T-helper 17 cell (primary cell): ENCODE results near the gene PLA2G4D. TPM values are rescaled to one million over a fixed set of nuclear protein-coding genes. Genes with fewer than 3 reads are reported as not detected.

ENCODE experiments used
- ATAC-seq: fragments of 150-1000 bp; cut with Tn5 transposase; 2 replicates; pipeline ENCODE4 v1.10.0; 2021; ENCODE audit warnings: mild to moderate bottlenecking, moderate library complexity
- DNase-seq, 3 donors: peaks; one replicate each; pipeline versions ENCODE4 v3.0.0 to v3.0.0-alpha.2; 2020 to 2021
- H3K9me3 ChIP-seq: one replicate; pipeline ENCODE4 v1.7.0; 2013; ENCODE audit warnings: low read length, mild to moderate bottlenecking; ENCODE audit not compliant: control insufficient read depth, poor library complexity, severe bottlenecking
- H3K27ac Mint-ChIP-seq: one replicate; pipeline ENCODE4 v1.8.0; 2022; ENCODE audit warnings: mild to moderate bottlenecking, moderate library complexity, mixed read lengths
- H3K27me3 Mint-ChIP-seq: one replicate; pipeline ENCODE4 v1.8.0; 2022; ENCODE audit warnings: mixed read lengths
- H3K36me3 Mint-ChIP-seq: one replicate; pipeline ENCODE4 v1.8.0; 2022; ENCODE audit warnings: low read depth, mixed read lengths
- H3K4me1 Mint-ChIP-seq: one replicate; pipeline ENCODE4 v1.8.0; 2022; ENCODE audit warnings: mild to moderate bottlenecking, mixed read lengths
- H3K4me3 Mint-ChIP-seq: one replicate; pipeline ENCODE4 v1.8.0; 2022; ENCODE audit warnings: mild to moderate bottlenecking, moderate library complexity, mixed read lengths
- total RNA-seq, 4 donors: library from RNA in 2 of 4; stranded (reverse) in 2 of 4; gene quantifications; one replicate each; pipeline ENCODE4 v1.2.3 and lab custom pipeline; 2022 to 2026

The PLA2G4D gene
- total RNA-seq, 2 donors from 2014 or later, result not detected

DNA sequence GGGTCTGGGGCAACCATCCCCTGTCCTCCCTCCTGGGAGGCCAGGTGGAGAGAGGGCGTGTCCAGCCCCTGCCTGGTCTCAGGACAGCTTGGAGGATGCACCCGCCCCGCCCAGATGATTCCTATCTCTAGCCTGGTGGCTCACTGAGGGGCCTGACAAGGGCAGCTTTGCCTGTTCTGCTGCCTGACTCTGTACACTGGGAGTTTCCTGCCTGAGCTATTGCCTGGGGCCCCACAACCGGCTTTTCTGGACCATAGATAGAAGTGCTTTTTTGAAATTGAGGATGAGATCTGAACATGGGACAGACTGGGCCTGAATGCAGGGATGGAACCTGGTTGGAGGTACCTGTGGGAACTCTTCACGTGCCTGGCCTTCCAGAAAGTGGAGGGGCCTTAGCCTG is 72.8 kb downstream of the PLA2G4D start:
- Mint-ChIP-seq H3K4me3 (no peak overlapping the region), H3K4me1 (no peaks in the 10 kb centered on the region), H3K27me3 (peaks cover 44% of the 10 kb centered on the region), H3K27ac (no peak overlapping the region), H3K36me3 (no peaks in the 10 kb centered on the region)
- H3K9me3 ChIP-seq, result no peaks in the 10 kb centered on the region
- ATAC-seq (no peak), DNase-seq (no peak)

DNA sequence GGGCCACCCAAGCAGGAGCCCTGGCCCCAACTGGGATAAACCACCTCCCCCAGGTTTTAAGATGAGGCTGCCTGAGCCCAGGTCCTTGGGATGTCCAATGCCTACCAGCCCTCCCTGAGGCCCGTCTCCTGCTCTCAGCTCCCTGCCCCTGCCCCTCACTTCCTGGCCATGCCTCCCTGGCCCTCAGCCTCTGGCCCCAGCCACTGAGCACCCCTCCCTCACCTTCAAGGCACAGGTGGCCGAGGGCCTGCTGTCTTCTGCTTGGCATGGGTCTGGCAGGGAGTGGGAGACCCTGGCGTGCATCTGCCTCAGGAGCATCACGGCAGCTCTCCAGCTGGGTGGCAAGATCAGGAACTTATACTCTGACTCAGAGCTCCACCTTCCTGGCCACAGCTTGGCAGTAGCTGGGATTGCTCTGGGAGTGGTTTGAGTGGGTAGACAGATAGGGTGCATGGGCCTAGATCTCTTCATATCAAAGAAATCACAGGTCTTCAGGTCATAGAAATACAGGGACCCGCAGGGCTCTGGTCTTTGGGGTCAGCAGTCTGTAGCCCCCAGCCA is 73.6 kb downstream of the PLA2G4D start, which contains the start of gene PLA2G4E:
PLA2G4E (minus strand) TSS at position 330 of the 561 bp plus-strand sequence; CDS start at position 318, 12 bp downstream.
- DNase-seq, result no peak
- H3K9me3 ChIP-seq, result no peaks in the 10 kb centered on the region
- H3K4me3 Mint-ChIP-seq, result no peak within 1 kb of the TSS
- H3K36me3 Mint-ChIP-seq, result no peaks in the 10 kb centered on the region
- peaks cover 39% of the 10 kb centered on the region for H3K27me3 Mint-ChIP-seq
- H3K27ac Mint-ChIP-seq, result no peak within 1 kb of the TSS
- no peak for ATAC-seq
- H3K4me1 Mint-ChIP-seq, result no peaks in the 10 kb centered on the region

DNA sequence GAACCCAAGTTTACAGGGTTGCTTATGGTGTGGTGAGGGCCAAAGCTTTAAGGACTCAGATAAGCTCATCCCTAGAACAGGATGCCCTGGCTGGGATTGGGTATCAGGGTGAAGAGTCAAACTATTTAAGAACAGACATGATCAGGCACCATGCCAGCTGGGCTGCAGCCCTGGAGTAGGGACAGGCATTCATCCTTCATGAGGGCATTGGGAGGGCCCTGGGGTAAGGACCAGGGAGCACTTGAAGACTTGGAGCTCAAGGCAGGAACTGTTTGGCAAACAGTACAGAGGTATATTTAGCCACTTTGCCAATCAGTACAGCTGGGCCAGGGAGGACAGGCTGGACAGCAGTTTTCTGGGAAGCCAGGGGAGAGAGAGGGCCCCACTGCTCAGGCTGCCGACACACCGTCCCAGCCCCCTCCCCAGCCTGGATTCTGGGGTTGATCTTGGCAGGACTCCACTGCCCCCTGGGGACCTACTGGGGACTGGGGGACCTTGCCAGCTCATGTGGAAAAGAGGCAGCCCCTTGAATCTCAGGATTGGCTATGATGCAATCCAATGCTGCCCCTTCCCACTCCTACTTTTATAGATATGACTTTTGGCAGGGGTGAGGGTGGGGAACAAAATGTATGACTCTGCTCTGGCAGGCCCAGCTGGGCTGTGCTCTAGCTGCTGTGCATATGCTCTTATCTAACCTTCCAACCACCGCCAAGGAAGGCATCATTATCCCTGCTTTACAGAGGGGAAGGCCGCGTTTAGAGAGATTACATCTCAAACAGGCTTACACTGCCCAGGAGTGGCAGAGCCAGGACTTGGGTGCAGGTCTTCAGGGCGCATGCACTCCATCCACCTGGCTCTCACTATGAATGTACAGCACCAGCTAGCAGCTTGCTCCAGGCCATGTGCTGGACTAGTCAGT is 75.8 kb downstream of the PLA2G4D start:
- Mint-ChIP-seq H3K27ac (no peak overlapping the region), H3K4me3 (no peak overlapping the region), H3K4me1 (peaks cover 3% of the 10 kb centered on the region), H3K36me3 (no peaks in the 10 kb centered on the region), H3K27me3 (peaks cover 39% of the 10 kb centered on the region)
- DNase-seq (no peak), ATAC-seq (no peak)
- no peaks in the 10 kb centered on the region for H3K9me3 ChIP-seq

Other genes with a start within 250 kb of the PLA2G4D start
- 1 to 10 TPM; 1.9 to 2.2 TPM for gene SPTBN5, start 200.5 kb downstream of the PLA2G4D start, total RNA-seq
- 10 to 100 TPM; 57.6 to 79.9 TPM for gene EHD4, start 122.0 kb downstream of the PLA2G4D start, total RNA-seq
- gene PLA2G4E, start 73.5 kb downstream of the PLA2G4D start, total RNA-seq, result not detected
- gene PLA2G4F, start 62.1 kb upstream of the PLA2G4D start, total RNA-seq, result not detected
- gene VPS39, start 113.7 kb upstream of the PLA2G4D start, total RNA-seq, result 10 to 100 TPM; 84.9 to 93.1 TPM
- gene GANC, start 178.6 kb upstream of the PLA2G4D start, total RNA-seq, result 10 to 100 TPM; 30.1 to 30.2 TPM
- 10 to 100 TPM; 54.7 to 66.5 TPM for gene TMEM87A, start 178.9 kb upstream of the PLA2G4D start, total RNA-seq